ENCODE measurements around the gene SOCS1.

DNA sequence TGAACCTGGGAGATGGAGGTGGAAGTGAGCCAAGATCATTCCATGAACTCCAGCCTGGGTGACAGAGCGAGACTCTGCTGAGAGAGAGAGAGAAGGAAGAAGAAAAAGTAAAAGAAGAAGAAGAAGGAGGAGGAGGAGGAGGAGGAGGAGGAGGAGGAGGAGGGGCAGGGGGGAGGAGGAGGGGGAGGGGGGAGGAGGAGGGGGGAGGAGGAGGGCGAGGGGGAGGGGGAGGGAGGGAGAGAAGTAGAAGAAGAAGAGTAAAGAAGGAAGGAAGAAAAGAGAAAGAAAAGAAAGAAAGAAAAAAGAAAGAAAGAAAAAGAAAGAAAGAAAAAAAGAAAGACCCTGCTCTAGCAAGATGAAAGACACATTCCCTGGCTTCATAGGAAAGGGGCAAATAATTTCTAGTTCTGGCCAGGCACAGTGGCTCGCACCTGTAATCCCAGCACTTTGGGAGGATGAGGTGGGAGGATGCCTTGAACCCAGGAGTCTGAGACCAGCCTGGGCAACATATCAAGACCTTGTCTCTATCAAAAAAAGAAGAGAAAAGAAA lies 23.6 kb downstream of the SOCS1 start:
- TF ChIP-seq, protein P1, sequence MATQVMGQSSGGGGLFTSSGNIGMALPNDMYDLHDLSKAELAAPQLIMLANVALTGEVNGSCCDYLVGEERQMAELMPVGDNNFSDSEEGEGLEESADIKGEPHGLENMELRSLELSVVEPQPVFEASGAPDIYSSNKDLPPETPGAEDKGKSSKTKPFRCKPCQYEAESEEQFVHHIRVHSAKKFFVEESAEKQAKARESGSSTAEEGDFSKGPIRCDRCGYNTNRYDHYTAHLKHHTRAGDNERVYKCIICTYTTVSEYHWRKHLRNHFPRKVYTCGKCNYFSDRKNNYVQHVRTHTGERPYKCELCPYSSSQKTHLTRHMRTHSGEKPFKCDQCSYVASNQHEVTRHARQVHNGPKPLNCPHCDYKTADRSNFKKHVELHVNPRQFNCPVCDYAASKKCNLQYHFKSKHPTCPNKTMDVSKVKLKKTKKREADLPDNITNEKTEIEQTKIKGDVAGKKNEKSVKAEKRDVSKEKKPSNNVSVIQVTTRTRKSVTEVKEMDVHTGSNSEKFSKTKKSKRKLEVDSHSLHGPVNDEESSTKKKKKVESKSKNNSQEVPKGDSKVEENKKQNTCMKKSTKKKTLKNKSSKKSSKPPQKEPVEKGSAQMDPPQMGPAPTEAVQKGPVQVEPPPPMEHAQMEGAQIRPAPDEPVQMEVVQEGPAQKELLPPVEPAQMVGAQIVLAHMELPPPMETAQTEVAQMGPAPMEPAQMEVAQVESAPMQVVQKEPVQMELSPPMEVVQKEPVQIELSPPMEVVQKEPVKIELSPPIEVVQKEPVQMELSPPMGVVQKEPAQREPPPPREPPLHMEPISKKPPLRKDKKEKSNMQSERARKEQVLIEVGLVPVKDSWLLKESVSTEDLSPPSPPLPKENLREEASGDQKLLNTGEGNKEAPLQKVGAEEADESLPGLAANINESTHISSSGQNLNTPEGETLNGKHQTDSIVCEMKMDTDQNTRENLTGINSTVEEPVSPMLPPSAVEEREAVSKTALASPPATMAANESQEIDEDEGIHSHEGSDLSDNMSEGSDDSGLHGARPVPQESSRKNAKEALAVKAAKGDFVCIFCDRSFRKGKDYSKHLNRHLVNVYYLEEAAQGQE (IDR thresholded peaks at IDR 0.05; ENCODE audit: borderline replicate concordance) = no peak
- TF ChIP-seq, protein P2, sequence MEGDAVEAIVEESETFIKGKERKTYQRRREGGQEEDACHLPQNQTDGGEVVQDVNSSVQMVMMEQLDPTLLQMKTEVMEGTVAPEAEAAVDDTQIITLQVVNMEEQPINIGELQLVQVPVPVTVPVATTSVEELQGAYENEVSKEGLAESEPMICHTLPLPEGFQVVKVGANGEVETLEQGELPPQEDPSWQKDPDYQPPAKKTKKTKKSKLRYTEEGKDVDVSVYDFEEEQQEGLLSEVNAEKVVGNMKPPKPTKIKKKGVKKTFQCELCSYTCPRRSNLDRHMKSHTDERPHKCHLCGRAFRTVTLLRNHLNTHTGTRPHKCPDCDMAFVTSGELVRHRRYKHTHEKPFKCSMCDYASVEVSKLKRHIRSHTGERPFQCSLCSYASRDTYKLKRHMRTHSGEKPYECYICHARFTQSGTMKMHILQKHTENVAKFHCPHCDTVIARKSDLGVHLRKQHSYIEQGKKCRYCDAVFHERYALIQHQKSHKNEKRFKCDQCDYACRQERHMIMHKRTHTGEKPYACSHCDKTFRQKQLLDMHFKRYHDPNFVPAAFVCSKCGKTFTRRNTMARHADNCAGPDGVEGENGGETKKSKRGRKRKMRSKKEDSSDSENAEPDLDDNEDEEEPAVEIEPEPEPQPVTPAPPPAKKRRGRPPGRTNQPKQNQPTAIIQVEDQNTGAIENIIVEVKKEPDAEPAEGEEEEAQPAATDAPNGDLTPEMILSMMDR (IDR thresholded peaks at IDR 0.05; ENCODE audit: poor library complexity, severe bottlenecking) = no peak
